ENCODE data around the gene GTF3C5. TPM values are rescaled to one million over a fixed set of nuclear protein-coding genes. Genes with fewer than 3 reads are reported as not detected.

Gene GTF3C5
- total and polyA plus RNA-seq, 12 donors: 29.4 to 79.1 (median 36.6) TPM

DNA sequence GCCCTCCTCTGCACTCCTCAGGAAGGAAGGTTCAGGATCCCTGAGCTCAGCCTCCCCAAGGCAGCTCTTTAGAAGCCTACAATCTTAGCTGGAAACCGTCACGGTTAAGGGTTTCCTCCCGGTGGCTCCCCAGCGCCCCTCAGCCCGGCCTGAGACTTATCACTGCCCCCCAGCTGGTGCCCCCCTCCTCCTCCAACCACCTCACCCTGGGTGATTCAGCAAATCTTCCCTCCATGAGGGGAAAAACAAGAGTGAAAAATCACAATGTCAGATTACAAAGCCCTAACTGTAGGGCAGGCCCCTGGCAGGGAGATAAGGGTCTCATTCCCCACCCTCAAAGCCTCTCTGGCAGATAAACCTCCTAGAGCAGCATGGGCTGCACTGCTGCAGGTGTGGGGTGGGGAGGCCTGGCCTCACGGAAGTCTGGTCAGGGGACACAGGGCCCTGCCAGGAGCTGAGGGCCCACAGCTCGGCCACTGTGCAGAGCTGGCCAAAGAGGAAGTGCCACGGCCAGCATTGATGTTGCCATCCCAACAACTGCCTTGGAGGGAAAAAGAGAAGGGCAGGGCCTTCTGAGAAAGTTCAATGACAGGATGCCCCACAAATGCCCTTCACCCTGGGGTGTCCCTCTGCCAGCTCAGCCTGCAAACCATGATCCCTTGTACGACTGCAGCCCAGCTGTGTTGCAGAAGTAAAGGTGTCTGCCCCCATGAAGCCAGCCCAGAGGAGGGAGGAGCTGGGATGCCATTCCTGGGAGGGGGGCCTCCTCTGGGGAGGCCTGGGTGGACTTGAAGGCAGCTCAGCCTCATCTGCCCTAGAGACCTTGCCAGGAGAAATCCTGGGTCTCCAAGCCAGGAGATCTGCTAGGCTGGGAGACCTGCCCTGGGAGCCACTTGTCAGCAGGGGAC is 26.5 kb upstream of the GTF3C5 start:
- intact Hi-C loops (cut with DNase I): no loop called here
- H3K27me3 ChIP-seq: peaks cover 0 to 67% (median 39%) of the 10 kb centered on the region in 7 donors
- no peak overlapping the region for H3K27ac ChIP-seq
- TF ChIP-seq, protein P1, sequence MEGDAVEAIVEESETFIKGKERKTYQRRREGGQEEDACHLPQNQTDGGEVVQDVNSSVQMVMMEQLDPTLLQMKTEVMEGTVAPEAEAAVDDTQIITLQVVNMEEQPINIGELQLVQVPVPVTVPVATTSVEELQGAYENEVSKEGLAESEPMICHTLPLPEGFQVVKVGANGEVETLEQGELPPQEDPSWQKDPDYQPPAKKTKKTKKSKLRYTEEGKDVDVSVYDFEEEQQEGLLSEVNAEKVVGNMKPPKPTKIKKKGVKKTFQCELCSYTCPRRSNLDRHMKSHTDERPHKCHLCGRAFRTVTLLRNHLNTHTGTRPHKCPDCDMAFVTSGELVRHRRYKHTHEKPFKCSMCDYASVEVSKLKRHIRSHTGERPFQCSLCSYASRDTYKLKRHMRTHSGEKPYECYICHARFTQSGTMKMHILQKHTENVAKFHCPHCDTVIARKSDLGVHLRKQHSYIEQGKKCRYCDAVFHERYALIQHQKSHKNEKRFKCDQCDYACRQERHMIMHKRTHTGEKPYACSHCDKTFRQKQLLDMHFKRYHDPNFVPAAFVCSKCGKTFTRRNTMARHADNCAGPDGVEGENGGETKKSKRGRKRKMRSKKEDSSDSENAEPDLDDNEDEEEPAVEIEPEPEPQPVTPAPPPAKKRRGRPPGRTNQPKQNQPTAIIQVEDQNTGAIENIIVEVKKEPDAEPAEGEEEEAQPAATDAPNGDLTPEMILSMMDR (IDR thresholded peaks at IDR 0.05): no peak
- H3K4me1 ChIP-seq: peaks cover 0 to 5% (median 0%) of the 10 kb centered on the region in 9 donors
- no peaks in the 10 kb centered on the region for H3K36me3 ChIP-seq
- 60 to 61% methylated on average over 9 of the region's 9 CpGs for WGBS, 2 donors
- DNase-seq: no peak
- no peak overlapping the region for H3K4me3 ChIP-seq
- peak in 2 of 8 donors; percentile 29 to 39 for ATAC-seq
- no peaks in the 10 kb centered on the region for H3K9me3 ChIP-seq

DNA sequence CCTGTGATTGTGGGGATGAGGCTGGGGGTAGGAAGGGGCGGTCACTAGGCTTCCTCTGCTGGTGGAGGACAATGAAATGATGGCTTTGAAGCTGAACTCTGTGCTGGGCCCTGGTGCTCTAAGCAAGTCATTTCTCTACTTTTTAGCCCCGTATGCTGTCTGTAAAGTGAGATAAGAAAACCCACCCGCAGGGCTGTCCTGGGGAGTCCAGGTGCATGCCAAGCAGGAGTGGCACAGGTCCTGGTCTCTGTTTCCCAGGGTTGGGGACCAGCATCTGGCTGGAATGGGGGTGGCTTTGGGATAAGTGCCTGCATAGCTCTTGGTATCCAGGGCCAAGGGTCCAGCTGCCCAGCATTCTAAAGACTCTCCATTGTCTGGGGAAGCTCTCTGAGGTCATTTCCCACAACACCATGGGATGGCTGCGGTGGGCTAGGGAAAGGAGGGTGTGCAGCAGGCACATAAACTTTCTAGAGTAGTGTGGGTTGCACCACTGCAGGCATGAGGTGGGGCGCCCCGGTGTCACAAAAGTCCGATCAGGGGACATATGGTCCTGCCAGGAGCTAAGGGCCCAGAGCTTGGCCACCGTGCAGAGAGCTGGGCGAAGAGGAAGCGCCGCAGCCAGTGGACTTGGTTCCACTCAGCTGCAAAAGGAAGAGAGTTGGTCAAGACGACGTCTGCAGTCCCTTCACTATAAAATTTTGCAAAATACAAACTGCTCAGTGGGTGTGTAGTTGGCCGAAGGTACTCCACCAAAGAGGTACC is 25.6 kb upstream of the GTF3C5 start:
- TF ChIP-seq, protein P1 (IDR thresholded peaks at IDR 0.05): no peak
- WGBS, 2 donors: 86% methylated on average over 14 of the region's 14 CpGs
- no peak overlapping the region for H3K27ac ChIP-seq
- H3K27me3 ChIP-seq: peaks cover 0 to 59% (median 35%) of the 10 kb centered on the region in 7 donors
- no peak overlapping the region for H3K4me3 ChIP-seq
- no peaks in the 10 kb centered on the region for H3K36me3 ChIP-seq
- DNase-seq: no peak
- peaks cover 0 to 6% (median 0%) of the 10 kb centered on the region in 11 donors for H3K9me3 ChIP-seq
- H3K4me1 ChIP-seq: no peaks in the 10 kb centered on the region
- ATAC-seq: no peak
- intact Hi-C loops (cut with DNase I): no loop called here

DNA sequence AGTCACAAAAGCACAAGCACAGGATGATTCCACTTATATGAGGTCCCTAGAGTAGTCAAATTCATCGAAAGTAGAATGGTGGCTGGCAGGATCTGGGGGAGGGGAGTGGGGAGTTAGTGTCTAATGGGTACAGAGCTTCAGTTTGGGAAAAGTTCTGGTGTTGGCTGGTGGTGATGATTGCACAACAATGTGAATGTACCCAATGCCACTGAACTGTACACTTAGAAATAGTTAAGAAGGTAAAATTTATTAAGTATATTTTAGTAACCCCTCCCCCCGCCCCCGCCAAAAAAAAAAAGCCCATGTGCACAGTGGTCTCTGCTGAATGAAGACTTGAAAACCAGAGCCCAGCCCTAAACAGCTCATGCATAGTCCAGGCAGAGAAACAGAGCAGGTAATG is 24.8 kb upstream of the GTF3C5 start:
- TF ChIP-seq, protein P1 (IDR thresholded peaks at IDR 0.05): no peak
- DNase-seq (no peak), ATAC-seq (no peak)
- H3K36me3 ChIP-seq: no peaks in the 10 kb centered on the region
- no peak overlapping the region for H3K4me3 ChIP-seq
- H3K9me3 ChIP-seq: peaks cover 0 to 13% (median 5%) of the 10 kb centered on the region in 11 donors
- peaks cover 0 to 51% (median 28%) of the 10 kb centered on the region in 7 donors for H3K27me3 ChIP-seq
- H3K4me1 ChIP-seq: no peaks in the 10 kb centered on the region
- intact Hi-C loops (cut with DNase I): no loop called here
- 84 to 97% methylated on average over 3 of the region's 3 CpGs for WGBS, 2 donors
- no peak overlapping the region for H3K27ac ChIP-seq

DNA sequence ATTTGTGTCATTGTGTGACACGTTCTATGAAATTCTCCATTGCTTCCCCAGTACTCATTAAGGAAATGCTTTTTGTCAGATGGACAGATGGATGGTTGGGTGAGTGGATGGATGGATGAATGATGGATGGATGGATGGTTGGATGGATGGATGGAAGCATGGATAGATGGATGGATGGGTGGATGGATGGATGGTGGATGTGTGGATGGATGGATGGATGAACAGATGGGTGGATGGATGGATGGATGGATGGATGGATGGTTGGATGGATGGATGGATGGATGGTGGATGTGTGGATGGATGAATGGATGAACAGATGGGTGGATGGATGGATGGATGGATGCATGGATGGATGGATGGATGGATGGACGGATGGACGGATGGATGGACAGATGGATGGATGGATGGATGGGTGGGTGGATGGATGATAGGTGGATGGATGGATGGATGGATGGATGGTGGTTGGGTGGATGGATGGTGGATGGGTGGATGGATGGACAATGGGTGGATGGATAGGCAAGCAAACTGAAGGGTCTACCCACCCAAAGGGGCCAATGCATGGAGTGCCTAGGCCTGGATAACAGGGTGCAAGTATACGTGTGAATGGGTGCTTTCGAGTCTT is 24.0 kb upstream of the GTF3C5 start:
- Histone ChIP-seq H3K27ac (no peak overlapping the region), H3K4me3 (no peak overlapping the region), H3K27me3 (peaks cover 0 to 48% (median 22%) of the 10 kb centered on the region in 7 donors), H3K4me1 (no peaks in the 10 kb centered on the region), H3K9me3 (peaks cover 0 to 16% (median 9%) of the 10 kb centered on the region in 11 donors), H3K36me3 (no peaks in the 10 kb centered on the region)
- ATAC-seq (no peak), DNase-seq (no peak)
- intact Hi-C loops (cut with DNase I): no loop called here
- TF ChIP-seq, protein P1 (IDR thresholded peaks at IDR 0.05): no peak
- WGBS, 2 donors: 82 to 93% methylated on average over 5 of the region's 5 CpGs
